GM12878 (cell line): ENCODE measurements around the gene CFLAR. TPM values are rescaled to one million over a fixed set of nuclear protein-coding genes. Genes with fewer than 3 reads are reported as not detected.

Experiments used
- ATAC-seq: fragments of 200-7000 bp; cut with Tn5 transposase; 3 replicates; pipeline ENCODE4 v1.9.1; 2020; ENCODE audit warnings: mild to moderate bottlenecking, moderate library complexity
- BruUV-seq: library from RNA; stranded (reverse); fragments of 400-500 nt; replicated peaks from 2 replicates; lab custom pipeline; 2021; lab: Mats Ljungman, UMichigan
- CTCF ChIA-PET: fragments of 300-600 bp; sonication (Branson Sonifier 250); formaldehyde crosslinking; extraction: SDS; loops from one replicate; lab custom pipeline; 2021; ENCODE audit warnings: inconsistent platforms; lab: Yijun Ruan, JAX
- POLR2A ChIA-PET: fragments of 350-600 bp; formaldehyde crosslinking; extraction: SDS; loops from one replicate; lab custom pipeline; 2021; ENCODE audit warnings: inconsistent platforms; lab: Charles Lee
- RAD21 ChIA-PET: fragments of 300-600 bp; sonication (Branson Sonifier 250); formaldehyde crosslinking; loops from one replicate; lab custom pipeline; 2023; ENCODE audit warnings: antibody characterized with exemption; ENCODE audit not compliant: unreplicated experiment; lab: Charles Lee
- SMC1A ChIA-PET: fragments of 300-600 bp; sonication (Branson Sonifier 250); formaldehyde crosslinking; loops from one replicate; lab custom pipeline; 2023; ENCODE audit not compliant: unreplicated experiment, uncharacterized antibody; lab: Charles Lee
- DNase-seq: peaks from one replicate; pipeline ENCODE4 v3.0.0-alpha.2; 2011; ENCODE audit warnings: low read depth, low spot score
- FAIRE-seq: peaks from 3 replicates; lab custom pipeline; 2011; peaks lifted over from hg19 to GRCh38; lab: Jason Lieb, UNC
- H2AFZ ChIP-seq: 2 replicates; pipeline ENCODE4 v1.6.0; 2011; ENCODE audit warnings: low read depth, low read length, control low read depth; ENCODE audit not compliant: control insufficient read depth
- H3K27ac ChIP-seq: 2 replicates; pipeline ENCODE4 v1.5.1; 2011; ENCODE audit warnings: control low read depth; ENCODE audit not compliant: control insufficient read depth, insufficient read depth
- H3K27me3 ChIP-seq, 2 experiments: replicated peaks in 1 of 2; 2 replicates each; pipeline versions ENCODE4 v1.6.0 to v1.6.1; 2011; ENCODE audit warnings: low read length in 1 of 2; ENCODE audit not compliant: control insufficient read depth in 2 of 2, insufficient read depth in 2 of 2
- H3K36me3 ChIP-seq, 2 experiments: 2 replicates each; pipeline ENCODE4 v1.5.1; 2011; ENCODE audit warnings: low read length in 1 of 2; ENCODE audit not compliant: control insufficient read depth in 2 of 2, insufficient read depth in 2 of 2
- H3K4me1 ChIP-seq: 2 replicates; pipeline ENCODE4 v1.6.1; 2011; ENCODE audit warnings: mild to moderate bottlenecking, low read length, moderate library complexity, mixed read lengths; ENCODE audit not compliant: control insufficient read depth, insufficient read depth
- H3K4me2 ChIP-seq: 2 replicates; pipeline ENCODE4 v1.6.0; 2011; ENCODE audit warnings: control low read depth; ENCODE audit not compliant: control insufficient read depth, insufficient read depth
- H3K4me3 ChIP-seq: fragments of 200-600 bp; sonication (generic); 2 replicates; pipeline ENCODE4 v1.5.1; 2016
- H3K79me2 ChIP-seq: 2 replicates; pipeline ENCODE4 v1.6.0; 2011; ENCODE audit warnings: low read length; ENCODE audit not compliant: control insufficient read depth, insufficient read depth
- H3K9ac ChIP-seq: 2 replicates; pipeline ENCODE4 v1.8.0; 2011; ENCODE audit warnings: low read length, control low read depth, mixed read lengths; ENCODE audit not compliant: control insufficient read depth, insufficient read depth
- H3K9me3 ChIP-seq: replicated peaks from 3 replicates; pipeline ENCODE4 v1.5.1; 2011; ENCODE audit warnings: mild to moderate bottlenecking, low read length; ENCODE audit not compliant: control insufficient read depth, insufficient read depth
- H4K20me1 ChIP-seq: 2 replicates; pipeline ENCODE4 v1.6.0; 2011; ENCODE audit not compliant: control insufficient read depth, insufficient read depth
- BRCA1 ChIP-seq: IDR thresholded peaks from 2 replicates; pipeline ENCODE4 v1.6.1; 2011; ENCODE audit warnings: low read depth, low read length, improper control_type of control experiment
- E4F1 ChIP-seq: fragments of 450-650 bp; IDR thresholded peaks from 2 replicates; pipeline ENCODE4 v1.6.1; 2018; ENCODE audit warnings: borderline replicate concordance, mild to moderate bottlenecking; ENCODE audit not compliant: partially characterized antibody
- EED ChIP-seq: sonication (generic); IDR thresholded peaks from 2 replicates; pipeline ENCODE4 v1.6.1; 2016; ENCODE audit warnings: antibody characterized with exemption, low read depth
- EGR1 ChIP-seq, 2 experiments: IDR thresholded peaks; 1 replicate in 1 of 2; 2 replicates in 1 of 2; pipeline ENCODE4 v1.6.1; 2011 to 2012; ENCODE audit warnings: low read depth in 2 of 2, low read length in 2 of 2, borderline replicate concordance in 1 of 2, mild to moderate bottlenecking in 1 of 2, moderate library complexity in 1 of 2
- ESRRA ChIP-seq: IDR thresholded peaks from 2 replicates; pipeline ENCODE4 v1.6.1; 2012; ENCODE audit warnings: mild to moderate bottlenecking, low read length, improper control_type of control experiment
- KLF5 ChIP-seq: fragments of 450-650 bp; IDR thresholded peaks from 2 replicates; pipeline ENCODE4 v1.6.1; 2014; ENCODE audit warnings: mild to moderate bottlenecking; ENCODE audit not compliant: partially characterized antibody
- MAX ChIP-seq: IDR thresholded peaks from 2 replicates; pipeline ENCODE4 v1.6.1; 2012; ENCODE audit warnings: low read depth, low read length, improper control_type of control experiment
- MEF2B ChIP-seq: fragments of 450-650 bp; IDR thresholded peaks from 2 replicates; pipeline ENCODE4 v1.6.1; 2018; ENCODE audit warnings: mild to moderate bottlenecking, moderate library complexity; ENCODE audit not compliant: partially characterized antibody, poor library complexity, severe bottlenecking
- RELA ChIP-seq: fragments of 450-650 bp; IDR thresholded peaks from 2 replicates; pipeline ENCODE4 v1.8.0; 2014; ENCODE audit warnings: borderline replicate concordance; ENCODE audit not compliant: partially characterized antibody
- REST ChIP-seq: IDR thresholded peaks from 2 replicates; pipeline ENCODE4 v1.6.1; 2012; ENCODE audit warnings: mild to moderate bottlenecking, low read depth, low read length
- ZNF592 ChIP-seq: fragments of 450-650 bp; IDR thresholded peaks from 2 replicates; pipeline ENCODE4 v1.6.1; 2017; ENCODE audit warnings: mild to moderate bottlenecking, moderate library complexity
- WGBS: methylation state at CpG from one replicate; pipeline ENCODE4 v1.1.6; 2016; ENCODE audit warnings: low lambda C conversion rate; ENCODE audit not compliant: insufficient replicate concordance, insufficient coverage; ENCODE audit errors: missing lambda C conversion rate; 5-methylcytosine and 5-hydroxymethylcytosine counted together
- in situ Hi-C: fragments of 300-500 bp; cut with MboI; formaldehyde crosslinking; loops from 9 replicates; pipeline ENCODE4 v1.14.3; 2018; ENCODE audit warnings: mixed read lengths
- intact Hi-C: fragments of 100-400 bp; cut with micrococcal nuclease; formaldehyde crosslinking; loops from one replicate; pipeline ENCODE4 v1.14.2; 2022; ENCODE audit not compliant: unreplicated experiment
- polyA plus RNA-seq, 11 experiments: library from polyadenylated mRNA; depleted of rRNA in 4 of 11; unstranded in 6 of 11; stranded (reverse) in 5 of 11; fragments of >200 nt; fragmentation: Nextera tagmentation in 4 of 11; fragmentation: Illumina TruSeq in 1 of 11; extraction: Ambion mirVana in 4 of 11; extraction: Trizol in 1 of 11; gene quantifications; 1 replicate in 1 of 11; 2 replicates in 10 of 11; pipeline versions ENCODE4 v1.2.1 to v1.2.3, GENCODE V29; 2011 to 2016; ENCODE audit warnings: inconsistent platforms in 2 of 11, missing spikeins in 2 of 11, low read depth in 1 of 11
- total RNA-seq, 4 experiments: library from RNA; depleted of rRNA in 3 of 4; stranded (reverse); fragments of >200 nt in 3 of 4; fragmentation: Illumina TruSeq in 1 of 4; extraction: Trizol in 1 of 4; gene quantifications; 2 replicates each; pipeline versions ENCODE4 v1.2.1 to v1.2.3, GENCODE V29; 2013 to 2021

CFLAR gene
- total and polyA plus RNA-seq, 10 of the 15 experiments (the other 5 are each of a cell fraction or from before 2014, with no cell fraction given): 80.6 to 181 (median 101) TPM

GRCh38 chr2:201073071-201073470, 42.9 kb upstream of the CFLAR start (continued):
- no peak for TF ChIP-seq E4F1
- TF ChIP-seq BRCA1: no peak
- no peak for TF ChIP-seq MAX
- no peak for TF ChIP-seq EGR1 (IDR thresholded peaks at IDR 0.05; ENCODE audit: borderline replicate concordance in 1 of 2, low read depth in 2 of 2, low read length in 2 of 2)
- TF ChIP-seq KLF5: no peak

- Histone ChIP-seq H3K79me2 (peaks cover 50% of the 10 kb centered on the region), H3K9ac (no peak overlapping the region), H3K36me3 (peaks cover 0 to under 1% of the 10 kb centered on the region in 2 experiments; a peak in 2 of 4 replicates), H3K9me3 (no peaks in the 10 kb centered on the region), H2AFZ (no peak overlapping the region), H3K27ac (no peak overlapping the region), H4K20me1 (no peaks in the 10 kb centered on the region), H3K4me3 (no peak overlapping the region), H3K4me1 (peaks cover 23% of the 10 kb centered on the region), H3K4me2 (peak overlapping the region; percentile 19; the same call in 1 of the 2 replicates), H3K27me3 (no peaks in the 10 kb centered on the region)
- BruUV-seq: no TSS peak
- ATAC-seq (no peak), FAIRE-seq (no peak), DNase-seq (no peak)
- intact Hi-C loops (loop anchor here (5.0 to 10.0 kb wide), 2 partner anchors 82 to 260 kb away; partner anchors contain the start of gene BZW1), in situ Hi-C loops (loop anchor here (5.0 kb wide), 2 partner anchors 102 to 168 kb away; no protein-coding TSS in a partner anchor)
- SMC1A ChIA-PET: interaction anchor here (0.7 to 1.1 kb wide), 2 partner anchors 56 to 58 kb away, joined by 3 to 4 read pairs; no protein-coding TSS in a partner anchor
- POLR2A ChIA-PET: interaction anchor here (0.8 kb wide), 1 partner anchor 83 kb away, joined by 6 read pairs; no protein-coding TSS in a partner anchor
- CTCF ChIA-PET: interaction anchor here (0.7 to 2.2 kb wide), 3 partner anchors 9 to 169 kb away, joined by 3 to 5 read pairs (median 3); no protein-coding TSS in a partner anchor
- WGBS: 95% methylated on average over 7 of the region's 7 CpGs
- RAD21 ChIA-PET: interaction anchor here (1.1 kb wide), 1 partner anchor 100 kb away, joined by 3 read pairs; no protein-coding TSS in a partner anchor
- no peak for TF ChIP-seq ZNF592
- TF ChIP-seq REST: no peak
- no peak for TF ChIP-seq ESRRA
- TF ChIP-seq MEF2B: no peak
- TF ChIP-seq RELA: no peak
- TF ChIP-seq EED: no peak
These were observed 41.0 kb upstream of the CFLAR start for GRCh38 chr2:201074996-201075395.
